Fibroblast of skin of left biceps (primary cell): ENCODE data around the gene MATCAP1.
A peak's percentile ranks its signal among the peaks of the same experiment; 100 is the strongest.

Experiments used
- DNase-seq, 2 experiments: peaks; one replicate each; pipeline ENCODE4 v3.0.0-alpha.2; 2013; ENCODE audit warnings: low read depth in 2 of 2

MATCAP1 gene

DNA sequence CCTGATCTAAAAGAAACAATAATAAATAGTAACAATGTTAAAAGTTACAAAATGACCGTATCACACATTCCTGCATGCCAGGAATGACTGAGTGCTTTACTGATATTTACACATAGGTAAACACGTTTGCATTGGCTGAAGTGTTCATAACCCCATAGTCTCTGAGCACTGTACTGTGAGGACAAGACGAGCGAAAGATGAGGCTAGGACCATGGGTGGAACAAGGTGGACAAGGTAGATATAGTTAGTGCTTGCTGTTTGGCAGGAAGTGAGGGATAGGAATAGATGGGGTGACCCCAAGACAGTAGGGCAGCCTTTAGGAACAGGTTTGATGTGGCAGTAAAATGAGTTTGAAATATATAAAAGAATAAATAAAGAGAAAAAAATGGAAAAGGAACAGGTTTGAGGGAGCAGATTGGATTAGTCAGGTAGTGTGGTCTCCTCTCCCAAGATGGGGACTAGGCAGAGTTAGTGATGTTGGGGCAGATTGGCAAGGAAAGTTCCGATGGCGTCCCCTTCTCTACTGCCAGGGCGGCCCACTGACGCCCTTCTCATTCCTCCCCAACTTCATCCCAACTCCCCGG is 7.7 kb upstream of the MATCAP1 start:
- DNase-seq = no peak

DNA sequence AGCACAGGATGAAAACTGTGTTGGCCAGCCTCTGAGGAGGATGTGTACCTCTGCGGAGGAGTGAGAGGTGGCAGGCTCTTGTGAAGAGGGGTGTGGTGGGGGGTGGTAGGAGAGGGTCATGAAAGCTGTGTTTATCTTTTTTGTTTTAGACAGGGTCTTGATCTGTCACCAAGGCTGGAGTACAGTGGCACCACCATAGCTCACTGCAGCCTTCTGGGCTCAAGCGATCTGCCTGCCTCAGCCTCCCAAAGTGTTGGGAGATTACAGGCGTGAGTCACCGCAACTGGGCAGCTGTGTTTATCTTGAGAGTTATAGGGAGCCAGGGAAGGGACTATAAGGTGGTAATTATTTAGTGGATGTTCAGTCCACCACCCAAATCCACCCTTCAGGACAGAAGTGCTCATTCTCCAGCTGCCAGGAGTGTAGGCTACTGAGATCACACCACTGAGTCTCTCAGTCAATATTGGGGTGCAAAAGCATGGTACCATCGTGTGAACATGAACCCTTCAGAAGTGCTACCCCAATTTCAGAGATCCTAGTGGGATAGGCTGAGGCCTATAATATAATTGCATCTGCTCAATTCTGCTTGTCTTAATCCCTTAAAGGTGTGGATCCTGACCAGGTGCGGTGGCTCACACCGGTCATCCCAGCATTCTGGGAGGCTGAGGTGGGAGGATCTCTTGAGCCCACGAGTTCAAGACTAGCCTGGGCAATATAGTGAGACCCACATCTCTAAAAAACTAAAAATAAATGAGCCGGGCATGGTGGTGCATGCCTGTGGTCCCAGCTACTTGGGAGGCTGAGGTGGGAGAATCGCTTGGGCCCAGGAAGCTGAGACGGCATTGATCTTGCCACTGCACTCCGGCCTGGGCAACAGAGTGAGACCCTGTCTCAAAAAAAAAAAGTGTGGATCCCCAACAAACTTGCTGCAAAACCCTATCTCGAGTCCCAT is 7.0 kb upstream of the MATCAP1 start:
- no peak for DNase-seq

DNA sequence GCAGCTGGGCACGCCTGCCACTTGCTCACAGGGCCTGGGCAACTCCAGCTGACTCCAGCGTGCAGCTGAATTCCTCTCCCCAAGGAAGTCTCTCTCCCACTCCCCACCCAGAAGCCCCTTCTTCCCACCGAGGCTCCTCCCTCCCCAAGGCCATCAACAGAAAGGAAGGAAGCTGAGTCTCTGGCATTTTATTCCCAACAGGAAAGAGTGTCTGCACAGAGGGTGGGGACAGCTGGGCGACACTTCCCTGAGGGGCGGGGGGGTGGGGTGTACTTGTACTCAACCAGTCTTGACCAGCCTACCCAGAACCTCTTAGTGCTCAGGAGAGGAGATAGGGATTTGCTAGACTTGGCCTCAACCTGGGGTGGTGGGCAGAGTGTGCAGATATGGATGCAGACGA is 6.3 kb upstream of the MATCAP1 start, which contains the start of gene EXOC3L1:
Gene EXOC3L1, minus strand, starts transcription at position 96 of the 400 bp plus-strand sequence. CDS start 460 bp downstream, outside the sequence.
- DNase-seq = no peak

DNA sequence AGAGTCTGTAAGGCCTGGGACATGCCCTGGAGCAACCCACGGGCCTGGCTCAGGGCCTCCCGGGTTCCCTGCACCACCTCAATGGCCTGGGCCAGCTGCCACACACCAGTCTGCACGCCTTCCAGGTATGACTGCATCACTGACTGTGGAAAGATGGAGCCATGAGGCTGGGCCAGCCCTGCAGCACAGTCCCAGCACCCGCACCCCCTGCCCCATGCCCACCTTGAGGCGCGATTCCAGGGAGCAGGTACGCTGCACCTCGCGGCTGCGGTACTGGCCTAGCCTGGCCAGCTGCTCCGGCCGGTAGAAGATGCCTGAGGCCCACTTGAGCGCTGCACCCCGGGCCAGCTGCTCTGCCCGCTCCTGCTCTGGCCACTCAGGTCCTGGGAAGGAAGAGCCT is 5.0 kb upstream of the MATCAP1 start:
- no peak for DNase-seq

DNA sequence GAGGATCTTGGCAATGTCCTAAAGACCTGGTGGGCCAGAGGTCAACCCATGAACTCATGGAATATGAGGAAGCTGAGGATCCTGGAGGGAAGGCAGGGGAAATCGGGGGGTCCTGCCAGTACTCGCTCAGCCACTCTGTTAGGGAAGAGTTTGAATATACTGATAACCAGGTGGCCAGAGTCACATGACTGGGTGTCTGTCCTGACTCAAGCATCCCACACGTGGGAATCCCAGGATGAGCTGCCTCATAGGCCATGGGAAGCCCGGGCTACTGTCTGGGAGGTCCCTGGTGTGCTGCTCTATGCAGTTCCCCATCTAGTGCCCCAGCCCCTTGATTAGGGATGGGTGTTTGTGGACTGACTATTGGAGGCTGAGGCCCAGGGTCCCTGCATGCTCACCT is 4.6 kb upstream of the MATCAP1 start:
- no peak for DNase-seq

DNA sequence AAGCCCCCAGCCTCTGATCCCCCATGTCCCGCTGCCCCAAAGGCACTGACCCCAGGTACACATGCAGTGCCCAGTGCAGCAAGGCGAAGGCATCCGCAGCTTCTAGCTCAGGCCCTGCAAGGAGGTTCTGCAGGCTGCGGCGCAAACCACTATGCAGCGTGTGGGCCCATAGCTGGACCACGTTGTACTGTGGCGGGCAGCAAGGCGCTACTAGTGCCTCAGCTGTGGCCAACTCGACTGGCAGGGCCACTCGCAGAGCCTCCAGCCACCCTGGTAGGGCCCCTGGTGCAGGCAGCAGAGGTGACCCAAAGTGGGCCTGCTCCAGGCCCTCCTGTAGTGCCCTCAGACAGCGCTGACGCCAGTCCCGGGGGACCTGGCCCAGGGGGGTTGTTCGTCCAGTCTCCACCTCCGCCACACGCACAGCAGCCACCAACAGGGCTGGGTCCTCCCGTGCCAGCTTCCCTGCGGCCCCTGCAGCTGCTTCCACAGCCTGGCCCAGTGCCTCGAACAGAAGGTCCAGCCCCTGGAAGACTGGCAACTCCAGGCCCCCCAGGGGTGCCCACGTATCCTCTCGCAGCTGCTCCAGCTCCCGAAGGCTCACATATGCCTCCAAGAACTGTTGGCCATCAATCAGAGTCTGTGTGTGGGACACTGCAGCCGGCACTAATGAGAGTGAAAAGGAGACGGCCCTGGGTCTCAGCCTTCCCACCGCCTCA is 3.6 kb upstream of the MATCAP1 start:
- DNase-seq = no peak

DNA sequence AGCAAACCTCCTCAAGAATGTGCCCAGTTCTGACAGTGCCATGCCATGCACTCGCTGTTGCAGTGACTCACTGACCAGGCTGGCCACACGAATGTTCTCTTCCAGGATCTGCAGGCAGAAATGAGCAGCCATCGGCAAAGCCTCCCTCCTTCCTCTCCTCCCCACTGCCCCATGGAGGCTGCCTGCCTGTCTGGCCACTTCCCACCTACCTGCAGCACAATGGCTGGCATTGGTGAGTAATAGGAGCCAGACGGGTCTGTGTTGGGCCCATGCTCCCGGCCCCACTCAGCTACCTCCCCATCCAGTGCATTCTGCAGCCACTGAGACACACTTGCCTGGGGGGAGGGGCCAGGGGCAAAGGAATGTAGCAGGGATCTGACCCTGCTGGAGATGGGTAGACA is 2.8 kb upstream of the MATCAP1 start:
- no peak for DNase-seq

DNA sequence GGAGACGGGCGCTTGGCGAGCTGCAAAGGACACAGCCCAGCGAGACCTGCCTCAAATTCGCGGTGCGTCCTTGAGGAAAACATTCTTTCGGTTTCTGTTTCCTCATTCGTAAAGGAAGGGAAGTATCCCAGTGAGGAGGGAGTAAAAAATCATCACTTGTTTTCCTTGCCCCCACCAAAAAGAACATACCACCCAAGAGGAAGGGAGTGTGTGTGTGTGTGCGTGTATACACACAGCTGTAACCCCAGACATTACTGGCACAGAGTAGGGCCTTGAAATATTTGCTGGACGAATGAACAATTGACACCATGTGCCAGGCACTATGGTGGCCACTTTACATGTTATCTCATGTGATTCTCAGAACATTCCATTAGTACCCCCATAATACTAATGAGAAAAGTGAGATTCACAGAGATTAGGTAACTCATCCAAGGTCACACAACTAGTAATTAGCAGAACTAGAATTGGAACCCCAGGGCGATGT is 1.9 kb upstream of the MATCAP1 start:
- DNase-seq = no peak

DNA sequence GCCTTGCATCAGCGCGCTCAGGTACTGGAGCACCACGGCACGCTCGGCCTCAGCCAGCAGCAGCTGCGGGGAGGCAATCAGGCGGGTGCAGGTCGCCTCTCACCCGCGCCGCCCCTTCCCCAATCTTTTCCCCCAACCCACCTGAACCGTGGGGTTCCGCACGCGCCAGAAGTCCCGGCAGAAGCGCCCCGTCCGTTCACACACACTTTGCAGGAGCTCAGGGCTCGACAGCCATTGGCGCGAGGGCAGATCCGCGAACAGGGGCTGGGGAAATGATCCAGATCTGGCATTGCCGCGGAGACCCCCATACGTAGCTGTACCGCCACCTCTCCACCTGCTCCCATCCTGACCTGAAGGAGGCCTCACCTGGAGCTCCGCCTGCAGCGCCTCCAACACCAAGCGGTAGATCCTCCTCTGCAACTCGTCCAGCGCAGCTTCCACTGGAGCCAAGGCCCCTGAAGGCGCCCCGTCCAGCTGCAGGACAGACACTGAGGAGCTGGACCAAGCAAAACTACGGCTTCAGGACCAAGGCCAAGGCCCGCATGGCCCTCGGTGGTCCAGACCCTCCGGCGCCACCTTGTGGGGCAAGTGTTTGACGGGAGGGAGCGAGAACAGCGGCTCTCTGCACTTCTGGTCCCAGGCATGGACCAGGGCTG is 1.4 kb upstream of the MATCAP1 start:
- peak in 1 of 2 experiments; percentile 56 for DNase-seq

DNA sequence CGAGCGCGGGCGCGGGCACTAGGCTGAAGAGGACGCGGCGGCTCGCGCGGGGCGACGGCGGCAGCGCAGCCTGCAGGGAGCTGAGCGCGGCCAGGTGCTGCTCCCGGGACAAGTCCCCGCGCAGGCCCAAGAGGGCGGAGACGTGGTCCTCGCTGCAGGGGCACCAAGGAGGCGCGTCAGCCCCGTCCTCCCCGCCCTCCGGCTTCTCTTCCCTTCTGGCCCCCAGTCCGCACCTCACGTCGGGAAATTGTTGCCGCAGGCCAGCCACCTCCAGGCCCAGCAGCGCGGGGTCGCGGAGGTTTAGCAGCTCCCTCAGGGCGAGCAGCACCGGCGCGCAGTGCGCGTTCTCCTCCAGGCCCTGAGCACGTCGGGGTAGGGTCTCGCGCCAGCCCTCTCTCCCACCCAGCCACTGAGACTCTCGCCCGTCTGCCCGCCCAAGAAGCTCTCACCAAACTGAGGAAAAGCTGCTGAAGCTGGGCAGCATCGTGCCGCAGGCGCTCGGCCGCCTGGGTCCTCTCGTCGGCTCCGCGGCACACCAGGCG is 761 bp upstream of the MATCAP1 start:
- DNase-seq = no peak

DNA sequence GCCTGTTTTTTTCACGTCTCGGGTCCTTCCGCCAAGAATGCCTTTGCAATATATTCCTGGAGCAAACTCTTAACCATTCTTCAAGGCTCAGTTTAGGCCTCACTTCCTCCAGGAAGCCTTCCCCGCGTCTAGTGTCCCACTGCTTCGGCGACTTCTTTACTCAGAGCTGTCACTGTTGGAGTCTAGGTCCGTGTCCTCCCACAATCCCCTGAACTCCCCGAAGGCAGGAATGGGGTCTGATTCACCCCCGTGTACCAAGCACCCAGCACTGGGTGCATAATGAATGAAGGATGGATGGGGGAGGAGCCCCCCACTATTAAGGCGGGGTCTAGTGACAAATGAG is 508 bp downstream of the MATCAP1 start:
- no peak for DNase-seq

DNA sequence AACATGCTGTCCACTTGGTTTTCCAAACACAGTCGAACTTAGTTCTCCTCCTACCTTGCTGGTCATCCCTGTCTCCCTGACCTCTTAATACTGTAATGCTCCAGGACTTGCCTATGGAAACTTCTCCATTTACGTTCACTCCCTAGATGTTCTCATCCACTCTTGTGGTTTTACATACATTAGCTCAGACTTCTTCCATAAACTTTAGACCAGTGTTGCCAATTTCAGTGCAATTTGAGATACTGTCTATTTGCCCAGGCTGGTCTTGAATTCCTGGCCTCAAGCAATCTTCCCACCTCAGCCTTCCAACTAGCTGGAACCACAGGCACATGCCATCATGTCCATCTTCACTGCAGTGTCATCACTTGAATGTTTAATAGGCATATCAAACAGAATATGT is 1.5 kb downstream of the MATCAP1 start:
- DNase-seq = no peak

DNA sequence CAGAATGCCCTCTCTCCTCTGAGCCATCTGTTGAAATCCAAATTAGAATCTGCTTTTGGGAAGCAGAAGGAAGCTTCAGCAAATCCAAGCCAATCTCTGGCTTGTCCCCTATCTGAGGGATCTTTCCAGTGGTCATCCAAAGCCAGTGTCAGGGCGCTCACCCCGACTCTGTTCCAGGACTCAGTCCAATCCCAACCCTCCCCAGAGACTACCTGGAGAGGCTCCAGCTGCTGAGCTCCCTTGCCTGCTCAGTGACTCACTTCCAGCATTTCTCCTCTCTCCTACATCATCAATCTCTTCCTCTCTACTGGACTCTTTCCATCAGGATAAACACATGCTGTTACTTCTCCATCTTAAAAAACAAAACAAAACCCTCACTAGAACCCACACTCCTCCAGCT is 2.4 kb downstream of the MATCAP1 start:
- peak; percentile 55 to 57 for DNase-seq

DNA sequence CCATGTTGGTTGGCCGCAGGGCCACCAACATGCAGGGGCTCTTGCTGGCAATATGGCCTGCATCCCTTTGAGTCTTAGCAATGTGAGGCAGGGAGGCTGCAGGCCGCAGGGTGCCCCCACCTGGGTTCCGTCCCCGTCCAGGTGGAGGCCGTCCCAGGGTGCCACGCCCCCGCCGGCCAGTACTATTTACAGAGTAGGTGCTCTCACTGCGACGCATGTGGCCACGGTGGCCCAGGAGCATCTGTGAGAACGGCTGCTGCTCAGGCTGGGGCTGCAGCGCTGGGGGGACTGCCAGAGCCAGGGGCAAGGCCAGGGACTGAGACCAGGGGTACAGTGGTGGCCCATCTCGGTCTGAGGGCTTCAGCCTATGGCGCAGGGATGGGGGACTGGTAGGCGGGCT is 3.6 kb downstream of the MATCAP1 start:
- DNase-seq = no peak

DNA sequence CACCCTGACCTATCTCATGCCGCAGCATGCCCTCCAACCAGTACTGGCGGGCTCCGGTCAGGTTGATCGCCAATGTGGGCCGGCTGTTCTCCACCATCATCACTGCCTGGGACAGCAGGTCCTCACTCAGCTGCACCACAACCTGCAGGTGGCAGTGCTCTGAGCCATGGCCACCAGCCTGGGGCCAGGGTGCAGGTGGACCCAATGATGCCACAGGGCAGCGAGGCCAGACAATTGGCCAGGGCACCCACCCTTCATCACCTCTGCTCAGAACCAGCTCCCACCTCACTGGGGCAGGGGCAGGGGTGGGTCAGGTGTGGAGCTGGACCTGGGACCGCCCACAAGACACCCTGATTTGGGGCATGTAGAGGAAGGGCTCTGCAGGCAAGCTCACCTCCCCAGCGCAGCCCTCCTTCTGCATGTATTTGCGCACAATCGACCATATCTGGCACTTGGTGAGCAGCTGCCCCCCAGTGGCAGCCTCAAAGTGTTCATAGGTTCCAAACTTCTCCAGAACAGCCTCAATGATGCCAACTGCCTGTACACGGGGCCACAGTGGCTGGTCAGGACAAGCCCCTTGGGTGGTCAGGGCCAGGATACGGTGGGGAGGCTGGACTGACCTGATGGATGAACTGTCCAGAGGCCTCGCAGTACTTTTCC is 4.2 kb downstream of the MATCAP1 start:
- no peak for DNase-seq

DNA sequence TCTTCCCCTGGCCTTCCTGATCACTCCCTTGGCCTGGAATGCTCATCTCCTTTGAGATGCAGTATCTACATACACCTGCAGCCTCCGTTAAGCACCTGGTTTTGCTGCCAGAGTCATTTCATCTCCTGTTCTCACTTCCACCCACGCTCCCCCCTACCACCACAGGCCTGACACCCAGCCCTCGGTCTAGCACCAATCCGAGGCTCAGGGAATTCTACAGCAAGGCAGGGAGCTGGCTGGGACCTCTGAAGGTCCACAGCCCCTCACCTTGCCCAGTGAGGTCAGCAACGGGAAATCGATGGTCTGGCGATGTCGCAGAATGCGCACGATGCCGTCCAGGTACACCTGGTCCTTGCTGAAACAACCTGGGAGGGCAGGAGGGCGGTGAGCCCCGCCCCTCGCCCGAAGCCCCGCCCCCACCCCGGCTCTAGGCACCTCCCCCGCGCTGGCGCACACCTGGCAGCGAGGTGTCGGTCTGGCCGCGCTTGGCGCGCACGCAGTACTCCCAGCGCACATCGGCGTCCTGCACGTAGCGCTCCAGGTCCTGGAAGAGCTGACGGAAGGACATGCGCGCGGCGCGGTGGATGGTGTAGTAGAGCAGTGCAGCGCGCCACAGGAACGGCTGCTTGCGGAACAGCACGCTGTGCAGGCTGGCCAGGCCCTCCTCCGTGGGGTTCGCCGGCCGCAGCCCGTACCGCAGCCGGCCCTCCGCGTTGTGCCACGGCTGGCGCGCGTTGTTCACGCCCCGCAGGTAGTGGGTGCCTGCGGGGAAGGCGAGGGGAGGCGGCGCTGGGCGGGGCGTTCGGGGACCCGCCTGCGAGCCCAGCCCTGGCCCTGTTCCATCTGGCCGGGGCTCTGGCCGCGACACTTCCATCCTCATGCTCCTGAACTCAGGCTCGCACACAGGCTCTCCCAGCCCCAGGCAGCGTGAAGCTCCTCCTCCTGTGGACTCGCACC is 5.7 kb downstream of the MATCAP1 start:
- no peak for DNase-seq

DNA sequence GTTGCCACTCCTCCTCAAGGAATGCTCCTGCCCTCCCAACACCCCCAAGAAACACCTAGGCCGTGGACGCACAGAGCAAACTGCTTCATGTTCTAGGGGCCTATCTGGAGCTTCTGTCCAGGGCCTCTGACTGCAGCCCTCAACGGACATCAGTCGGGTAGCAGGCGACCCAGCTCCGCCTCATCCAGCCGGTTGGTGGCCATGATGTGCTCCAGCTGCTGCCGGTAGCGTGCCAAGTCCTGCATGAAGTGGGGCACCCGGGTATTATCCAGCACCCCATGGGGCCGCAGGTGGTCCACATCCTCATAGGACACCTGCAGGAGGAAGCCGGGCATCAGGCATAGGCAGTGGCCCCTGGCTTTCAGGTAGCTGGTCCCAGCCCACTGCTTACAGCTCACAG is 7.1 kb downstream of the MATCAP1 start:
- no peak for DNase-seq

DNA sequence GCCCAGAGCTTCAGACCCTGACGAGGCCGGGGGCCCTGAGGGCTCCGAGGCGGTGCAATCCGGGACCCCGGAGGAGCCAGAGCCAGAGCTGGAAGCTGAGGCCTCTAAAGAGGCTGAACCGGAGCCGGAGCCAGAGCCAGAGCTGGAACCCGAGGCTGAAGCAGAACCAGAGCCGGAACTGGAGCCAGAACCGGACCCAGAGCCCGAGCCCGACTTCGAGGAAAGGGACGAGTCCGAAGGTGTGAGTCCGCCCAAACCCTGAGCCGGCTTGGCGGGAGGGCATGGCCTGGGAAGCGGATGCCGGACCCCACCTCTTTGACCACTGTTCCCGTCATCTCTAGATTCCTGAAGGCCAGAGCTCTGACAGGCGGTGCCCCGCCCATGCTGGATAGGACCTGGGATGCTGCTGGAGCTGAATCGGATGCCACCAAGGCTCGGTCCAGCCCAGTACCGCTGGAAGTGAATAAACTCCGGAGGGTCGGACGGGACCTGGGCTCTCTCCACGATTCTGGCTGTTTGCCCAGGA is 9.0 kb downstream of the MATCAP1 start:
- DNase-seq = no peak

DNA sequence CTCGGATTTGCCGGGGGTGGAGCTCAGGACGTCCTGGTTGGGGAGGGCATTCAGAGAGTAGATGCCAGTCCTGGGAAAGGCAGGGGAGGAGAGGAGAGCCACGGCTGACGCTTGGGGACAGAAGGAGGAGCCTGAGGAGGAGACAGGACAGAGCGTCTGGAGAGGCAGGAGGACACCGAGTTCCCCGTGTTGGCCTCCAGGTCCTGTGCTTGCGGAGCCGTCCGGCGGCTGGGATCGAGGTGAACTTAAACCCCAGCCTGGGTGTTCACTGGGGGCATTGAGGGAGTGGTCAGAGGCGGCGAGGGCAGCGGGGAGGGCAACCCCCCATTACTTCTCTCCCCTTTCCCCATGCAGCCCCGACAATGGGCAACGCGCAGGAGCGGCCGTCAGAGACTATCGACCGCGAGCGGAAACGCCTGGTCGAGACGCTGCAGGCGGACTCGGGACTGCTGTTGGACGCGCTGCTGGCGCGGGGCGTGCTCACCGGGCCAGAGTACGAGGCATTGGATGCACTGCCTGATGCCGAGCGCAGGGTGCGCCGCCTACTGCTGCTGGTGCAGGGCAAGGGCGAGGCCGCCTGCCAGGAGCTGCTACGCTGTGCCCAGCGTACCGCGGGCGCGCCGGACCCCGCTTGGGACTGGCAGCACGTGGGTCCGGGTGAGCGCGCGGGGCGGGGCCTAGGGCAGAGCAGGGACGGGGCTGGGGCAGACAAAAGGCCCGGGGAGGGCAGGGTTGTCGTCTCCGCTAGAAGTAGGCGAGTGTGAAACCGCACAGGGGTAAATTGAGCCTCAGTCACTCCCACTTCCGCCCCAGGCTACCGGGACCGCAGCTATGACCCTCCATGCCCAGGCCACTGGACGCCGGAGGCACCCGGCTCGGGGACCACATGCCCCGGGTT is 9.7 kb downstream of the MATCAP1 start:
- DNase-seq = no peak
